ENCODE results near the gene ELOA2.
"Not testable (repeated sequence)": the region's sequence is repeated elsewhere in the genome, so short reads cannot be mapped to it uniquely, and the experiment has no call there.

ELOA2 gene

DNA sequence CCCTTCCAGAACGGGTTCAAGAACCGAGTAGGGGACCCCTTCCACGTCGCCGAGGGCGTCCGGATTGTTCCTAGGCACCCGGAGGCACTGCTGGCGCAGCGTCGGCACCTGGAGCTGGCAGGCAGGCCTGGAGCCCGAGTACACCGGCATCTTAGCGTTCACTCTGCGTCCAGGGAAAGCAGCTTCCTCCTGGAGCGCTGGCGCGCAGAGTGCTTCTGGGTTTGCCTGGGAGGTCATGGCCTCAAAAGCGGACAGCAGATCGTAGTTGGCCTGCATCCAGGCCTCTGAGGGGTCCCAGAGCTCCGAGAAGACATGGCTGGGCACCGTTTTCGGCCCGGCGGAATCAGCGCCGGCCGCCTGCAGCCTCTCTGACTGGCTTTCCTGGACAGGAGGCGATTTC lies 12.6 kb downstream of the ELOA2 start:
- not testable (repeated sequence) for DNase-seq (ENCODE audit: insufficient read length, low spot score); FAIRE-seq

- FAIRE-seq; DNase-seq (ENCODE audit: insufficient read length, low spot score): not testable (repeated sequence)
Measured at GRCh38 chr18:47020757-47021156, 14.7 kb downstream of the ELOA2 start.

DNA sequence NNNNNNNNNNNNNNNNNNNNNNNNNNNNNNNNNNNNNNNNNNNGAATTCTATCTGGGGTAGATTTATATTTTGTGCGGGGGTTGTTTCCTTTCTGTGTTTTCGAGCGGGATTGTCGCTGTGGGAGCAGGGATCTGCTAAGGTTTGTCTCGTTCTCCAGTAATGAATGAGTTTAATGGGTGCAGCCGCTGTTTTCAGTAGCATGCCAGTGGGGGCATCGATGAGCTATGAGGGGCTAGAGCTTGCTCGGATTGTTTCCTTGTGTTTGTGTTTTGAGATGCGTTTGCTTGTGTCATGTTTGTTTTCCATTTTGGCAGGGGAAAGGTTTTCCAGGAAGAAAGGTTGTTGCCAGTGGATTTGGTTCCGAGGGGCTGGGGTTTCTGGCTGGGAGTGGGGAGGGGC lies 15.6 kb downstream of the ELOA2 start:
- not testable (repeated sequence) for FAIRE-seq; DNase-seq (ENCODE audit: insufficient read length, low spot score)

All from HTR-8/SVneo (cell line).